Right atrium auricular region (tissue), 2 donors: ENCODE measurements around the gene SLC25A1. TPM values are rescaled to one million over a fixed set of nuclear protein-coding genes. Genes with fewer than 3 reads are reported as not detected.

Source experiments
- DNase-seq: peaks from one replicate; pipeline ENCODE4 v3.0.0-alpha.2; 2019; ENCODE audit warnings: low spot score
- H3K27ac ChIP-seq, 2 donors: fragments of 200-600 bp; sonication (generic); 1 replicate in 1 of 2; 2 replicates in 1 of 2; pipeline ENCODE4 v1.5.1; 2016 to 2019
- H3K27me3 ChIP-seq, 2 donors: fragments of 200-600 bp; sonication (generic); one replicate each; pipeline versions ENCODE4 v1.5.1 to v1.6.0; 2017 to 2019
- H3K36me3 ChIP-seq: fragments of 200-600 bp; sonication (generic); one replicate; pipeline ENCODE4 v1.5.1; 2016
- H3K4me1 ChIP-seq, 2 donors: fragments of 200-600 bp; sonication (generic); one replicate each; pipeline versions ENCODE4 v1.5.1 to v1.6.0; 2017 to 2019
- H3K4me3 ChIP-seq, 2 donors: fragments of 200-600 bp; sonication (generic); 1 replicate in 1 of 2; 2 replicates in 1 of 2; pipeline ENCODE4 v1.5.1; 2017 to 2019; ENCODE audit warnings: mild to moderate bottlenecking in 1 of 2, moderate library complexity in 1 of 2
- H3K9me3 ChIP-seq, 2 donors: fragments of 200-600 bp; sonication (generic); one replicate each; pipeline ENCODE4 v1.5.1; 2019
- total RNA-seq, 2 donors: library from RNA; depleted of rRNA; stranded (reverse); fragments of >200 nt; gene quantifications; one replicate each; pipeline ENCODE4 v1.1.0, GENCODE V29; 2016
- TF ChIP-seq, protein P1 (sequence below), 2 donors: fragments of 200-600 bp; sonication (generic); IDR thresholded peaks; one replicate each; pipeline ENCODE4 v1.5.1; 2019; ENCODE audit warnings: antibody characterized with exemption in 2 of 2

Gene SLC25A1
- 10 to 100 TPM; 12.7 to 27.6 TPM for total RNA-seq

DNA sequence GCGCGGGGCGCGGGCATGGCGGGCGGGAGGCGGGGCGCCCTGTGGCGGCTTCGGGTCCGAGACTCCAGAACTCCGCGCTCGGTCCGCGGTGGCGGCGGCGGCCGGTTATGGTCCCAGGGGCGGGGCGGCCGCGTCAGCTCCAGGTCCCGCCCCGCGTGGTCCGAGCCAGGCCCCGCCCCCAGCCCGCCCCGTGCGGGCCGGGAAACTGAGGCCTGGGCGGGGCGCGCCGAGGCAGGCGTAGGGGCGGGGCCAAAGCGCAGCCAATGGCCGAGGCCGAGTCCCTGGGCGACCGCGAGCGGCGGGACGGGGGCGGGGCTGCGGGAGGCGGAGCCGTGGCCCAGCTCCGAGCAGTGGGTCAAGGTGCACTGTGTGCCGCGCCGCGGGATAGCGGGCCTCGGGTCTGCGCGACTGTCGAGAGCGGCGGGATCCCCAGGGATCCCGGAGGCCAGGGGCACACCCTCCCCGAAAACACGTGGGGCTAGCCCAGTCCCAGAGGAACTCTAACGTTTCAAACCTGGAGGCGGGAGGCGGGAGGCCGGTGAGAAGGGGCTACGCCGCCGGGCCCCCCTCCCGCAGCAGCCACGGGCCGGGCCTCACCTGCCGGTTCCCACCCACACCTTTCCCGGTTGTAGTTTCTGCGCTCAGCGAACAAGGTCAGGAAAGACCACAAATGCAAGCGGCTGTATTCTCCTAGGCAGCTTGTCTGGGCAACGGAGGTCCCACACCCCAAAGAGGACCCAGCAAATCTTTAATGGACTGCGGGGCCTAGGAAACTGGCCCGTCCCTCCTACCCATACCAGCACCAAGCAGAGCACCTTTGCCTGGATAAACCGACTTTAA lies at the start of gene SLC25A1:
Gene SLC25A1, minus strand, starts transcription at position 80 of the 840 bp plus-strand sequence. Its CDS starts 63 bp downstream, at position 17.
- peak; percentile 90 for DNase-seq
- TF ChIP-seq, protein P1, sequence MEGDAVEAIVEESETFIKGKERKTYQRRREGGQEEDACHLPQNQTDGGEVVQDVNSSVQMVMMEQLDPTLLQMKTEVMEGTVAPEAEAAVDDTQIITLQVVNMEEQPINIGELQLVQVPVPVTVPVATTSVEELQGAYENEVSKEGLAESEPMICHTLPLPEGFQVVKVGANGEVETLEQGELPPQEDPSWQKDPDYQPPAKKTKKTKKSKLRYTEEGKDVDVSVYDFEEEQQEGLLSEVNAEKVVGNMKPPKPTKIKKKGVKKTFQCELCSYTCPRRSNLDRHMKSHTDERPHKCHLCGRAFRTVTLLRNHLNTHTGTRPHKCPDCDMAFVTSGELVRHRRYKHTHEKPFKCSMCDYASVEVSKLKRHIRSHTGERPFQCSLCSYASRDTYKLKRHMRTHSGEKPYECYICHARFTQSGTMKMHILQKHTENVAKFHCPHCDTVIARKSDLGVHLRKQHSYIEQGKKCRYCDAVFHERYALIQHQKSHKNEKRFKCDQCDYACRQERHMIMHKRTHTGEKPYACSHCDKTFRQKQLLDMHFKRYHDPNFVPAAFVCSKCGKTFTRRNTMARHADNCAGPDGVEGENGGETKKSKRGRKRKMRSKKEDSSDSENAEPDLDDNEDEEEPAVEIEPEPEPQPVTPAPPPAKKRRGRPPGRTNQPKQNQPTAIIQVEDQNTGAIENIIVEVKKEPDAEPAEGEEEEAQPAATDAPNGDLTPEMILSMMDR (IDR thresholded peaks at IDR 0.05) = no peak
- Histone ChIP-seq H3K27me3 (no peaks in the 10 kb centered on the region), H3K27ac (peak within 1 kb of the TSS; percentile 76 to 84), H3K36me3 (no peaks in the 10 kb centered on the region), H3K4me3 (peak within 1 kb of the TSS; percentile 59 to 71), H3K9me3 (no peaks in the 10 kb centered on the region), H3K4me1 (peaks cover 0 to 50% of the 10 kb centered on the region in 2 donors)

DNA sequence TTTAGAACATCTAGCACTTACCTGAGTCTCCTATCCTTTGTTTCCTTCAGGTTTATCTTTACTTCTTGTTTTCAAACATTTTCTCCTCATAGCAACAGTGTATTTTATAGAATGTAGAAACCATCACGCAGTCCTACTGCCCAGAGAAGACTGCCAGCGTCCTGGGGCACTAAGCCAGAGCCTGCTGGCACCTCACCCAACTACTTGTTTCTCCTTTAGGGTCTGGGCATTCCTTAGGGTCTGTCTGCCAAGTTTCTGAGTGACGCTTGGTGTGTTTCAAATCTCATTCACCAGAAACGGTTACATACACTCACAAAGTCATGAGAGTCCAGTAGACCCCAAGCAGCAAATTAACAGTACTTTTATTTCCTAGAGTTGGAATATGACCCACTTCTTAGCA lies 49.6 kb upstream of the SLC25A1 start:
- TF ChIP-seq, protein P1 (IDR thresholded peaks at IDR 0.05) = no peak
- Histone ChIP-seq H3K4me1 (peaks cover 0 to 3% of the 10 kb centered on the region in 2 donors), H3K4me3 (no peak overlapping the region), H3K27ac (no peak overlapping the region), H3K36me3 (peaks cover 47% of the 10 kb centered on the region), H3K9me3 (no peaks in the 10 kb centered on the region), H3K27me3 (no peaks in the 10 kb centered on the region)
- no peak for DNase-seq

DNA sequence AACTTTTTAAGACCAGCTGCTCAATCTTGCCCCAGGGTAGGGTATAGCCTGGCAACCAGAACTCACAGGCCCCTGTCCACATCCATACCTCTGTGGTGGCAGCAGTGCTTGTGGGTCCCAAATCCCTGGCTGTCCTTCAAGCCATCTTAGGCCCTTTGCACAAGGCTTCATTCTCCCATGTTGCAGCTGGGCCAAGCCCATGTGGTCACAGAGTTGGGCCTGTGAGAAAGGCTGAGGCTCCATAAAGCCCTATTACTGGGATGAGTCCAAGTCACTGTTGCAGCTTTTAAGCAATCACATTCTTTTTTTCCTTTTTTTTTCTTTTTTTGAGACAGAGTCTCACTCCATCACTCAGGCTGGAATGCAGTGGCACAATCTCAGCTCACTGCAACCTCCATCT lies 47.9 kb upstream of the SLC25A1 start:
- Histone ChIP-seq H3K4me1 (peaks cover 0 to 3% of the 10 kb centered on the region in 2 donors), H3K9me3 (no peaks in the 10 kb centered on the region), H3K27me3 (no peaks in the 10 kb centered on the region), H3K36me3 (peaks cover 46% of the 10 kb centered on the region), H3K4me3 (no peak overlapping the region), H3K27ac (no peak overlapping the region)
- TF ChIP-seq, protein P1 (IDR thresholded peaks at IDR 0.05) = no peak
- DNase-seq = no peak

DNA sequence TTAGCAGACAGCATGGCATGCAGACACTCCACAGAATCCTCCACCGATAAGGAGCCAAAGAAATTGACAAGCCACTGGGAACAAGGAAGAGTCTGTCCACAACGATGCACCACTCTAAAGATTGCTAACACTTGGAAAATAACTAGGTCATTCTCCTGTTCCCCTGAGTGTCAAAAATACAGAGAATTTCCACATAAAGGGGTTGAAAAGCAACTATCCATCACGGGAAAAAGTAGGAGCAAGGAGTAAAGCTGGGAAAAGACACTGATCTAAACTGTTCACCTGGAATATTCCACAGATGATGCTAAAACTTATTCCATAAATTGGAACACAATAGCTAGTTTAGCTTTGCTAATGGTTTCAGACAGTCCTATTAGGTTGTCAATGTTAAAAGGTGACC lies 47.0 kb upstream of the SLC25A1 start:
- Histone ChIP-seq H3K4me1 (peaks cover 0 to 3% of the 10 kb centered on the region in 2 donors), H3K4me3 (no peak overlapping the region), H3K27me3 (no peaks in the 10 kb centered on the region), H3K27ac (no peak overlapping the region), H3K36me3 (peaks cover 48% of the 10 kb centered on the region), H3K9me3 (no peaks in the 10 kb centered on the region)
- no peak for DNase-seq
- TF ChIP-seq, protein P1 (IDR thresholded peaks at IDR 0.05) = no peak

DNA sequence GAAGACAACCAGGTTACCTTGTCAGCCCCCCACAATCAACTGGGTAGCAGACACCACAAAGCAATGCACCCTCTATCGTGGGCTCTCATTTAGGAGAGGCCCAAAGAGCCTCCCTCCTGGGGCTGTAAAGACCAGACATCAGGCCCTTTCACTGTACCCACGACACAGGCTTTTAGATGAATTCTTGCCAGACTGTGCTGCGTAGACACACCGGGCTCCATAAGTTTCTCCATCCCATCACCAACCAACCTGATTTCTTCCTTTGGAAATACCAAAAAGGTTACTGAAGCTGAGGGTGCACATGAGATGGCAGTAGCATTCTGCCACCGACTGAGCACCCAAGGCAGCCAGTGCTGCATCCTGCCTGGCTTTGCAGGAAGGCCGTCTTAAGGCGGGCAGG lies 46.4 kb upstream of the SLC25A1 start:
- Histone ChIP-seq H3K9me3 (no peaks in the 10 kb centered on the region), H3K36me3 (peaks cover 49% of the 10 kb centered on the region), H3K27ac (no peak overlapping the region), H3K4me1 (peaks cover 0 to 3% of the 10 kb centered on the region in 2 donors), H3K27me3 (no peaks in the 10 kb centered on the region), H3K4me3 (no peak overlapping the region)
- TF ChIP-seq, protein P1 (IDR thresholded peaks at IDR 0.05) = no peak
- no peak for DNase-seq
